Activated CD4-positive, alpha-beta T cell treated with anti-CD3 and anti-CD28 coated beads, Interleukin-2, Interleukin-6, amounts not matched to agents 100 ng/mL and 50 ng/mL, durations not matched to agents 16 hours and 8 hours (primary cell): ENCODE measurements around the gene CSN3.
"Not testable (repeated sequence)": the region's sequence is repeated elsewhere in the genome, so short reads cannot be mapped to it uniquely, and the experiment has no call there.

Experiments
- DNase-seq: peaks from one replicate; pipeline ENCODE4 v3.0.0-alpha.2; 2020

CSN3 gene, protein sequence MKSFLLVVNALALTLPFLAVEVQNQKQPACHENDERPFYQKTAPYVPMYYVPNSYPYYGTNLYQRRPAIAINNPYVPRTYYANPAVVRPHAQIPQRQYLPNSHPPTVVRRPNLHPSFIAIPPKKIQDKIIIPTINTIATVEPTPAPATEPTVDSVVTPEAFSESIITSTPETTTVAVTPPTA

DNA sequence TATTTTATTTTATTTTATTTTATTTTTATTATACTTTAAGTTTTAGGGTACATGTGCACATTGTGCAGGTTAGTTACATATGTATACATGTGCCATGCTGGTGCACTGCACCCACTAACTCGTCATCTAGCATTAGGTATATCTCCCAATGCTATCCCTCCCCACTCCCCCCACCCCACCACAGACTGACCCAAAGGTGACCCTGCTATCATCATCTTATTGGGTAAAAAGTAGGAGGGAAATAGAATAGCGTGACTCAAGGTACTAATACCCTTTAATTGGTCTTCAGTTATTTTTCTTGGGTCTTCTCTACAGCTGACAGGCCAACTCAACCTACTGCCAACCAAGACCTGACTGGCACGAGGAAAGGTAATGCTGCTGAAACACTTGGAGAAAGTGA lies at the start of gene CSN3:
CSN3 (plus strand) TSS at position 301 of the 400 bp plus-strand sequence. CDS start 2,223 bp downstream, outside the sequence.
- not testable (repeated sequence) for DNase-seq

DNA sequence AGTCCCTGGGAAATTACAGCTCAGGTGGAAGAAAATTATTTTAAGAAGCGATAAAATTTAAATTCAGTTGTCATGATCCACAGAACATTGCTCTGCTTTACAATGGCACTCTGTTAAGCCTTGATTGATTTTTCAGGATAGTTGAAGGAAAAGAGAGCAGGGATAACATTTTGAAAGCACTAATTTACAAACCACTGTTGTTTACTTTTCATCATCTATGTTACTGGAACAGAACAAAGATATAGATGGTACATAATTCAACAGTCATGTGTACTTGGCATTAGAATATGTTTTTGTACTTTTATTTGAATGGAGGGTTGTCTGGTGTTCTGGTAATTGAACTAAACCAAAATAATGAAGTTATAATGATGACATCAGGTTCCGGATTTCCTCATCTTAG lies 49.5 kb upstream of the CSN3 start:
- DNase-seq = no peak

DNA sequence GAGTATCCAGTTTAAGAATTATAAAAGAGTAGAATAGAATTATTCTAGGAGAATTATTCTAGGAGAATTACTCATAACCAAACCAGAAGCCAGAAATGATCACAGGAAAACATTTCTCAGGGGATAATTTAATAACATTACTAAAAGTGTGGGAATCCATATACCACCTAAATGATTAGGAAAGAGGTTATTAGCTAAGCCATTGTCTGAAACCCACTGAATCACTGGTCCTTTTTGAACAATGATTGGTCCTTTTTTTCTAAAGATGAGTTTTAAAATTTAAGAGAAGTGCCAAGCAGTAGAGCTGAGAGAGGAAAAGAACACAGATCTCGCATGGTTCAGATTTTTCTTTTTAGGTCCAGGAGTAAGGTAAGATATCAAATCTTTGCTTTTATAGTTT lies 47.0 kb upstream of the CSN3 start, which contains the start of gene ODAM:
ODAM (plus strand) TSS at position 301 of the 400 bp plus-strand sequence. CDS start 819 bp downstream, outside the sequence.
- DNase-seq = no peak

DNA sequence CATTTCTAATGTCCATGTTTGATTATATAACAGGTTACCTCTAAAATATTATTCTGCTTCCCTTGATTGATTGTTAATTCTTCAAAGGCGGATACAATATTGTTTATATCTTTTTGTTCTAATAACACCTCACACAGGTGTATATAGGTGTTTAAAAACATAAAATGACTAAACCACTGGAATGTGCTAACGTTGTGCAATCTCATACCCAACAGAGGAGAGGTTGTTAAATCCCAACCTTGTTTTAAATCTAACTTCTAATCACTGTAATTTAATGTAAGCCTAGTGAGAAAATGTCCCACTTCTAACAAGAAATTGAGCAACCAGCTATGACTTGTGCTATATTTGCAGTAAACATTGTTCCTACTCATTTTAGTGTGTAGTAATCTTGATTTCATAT lies 45.5 kb upstream of the CSN3 start:
- DNase-seq = no peak

DNA sequence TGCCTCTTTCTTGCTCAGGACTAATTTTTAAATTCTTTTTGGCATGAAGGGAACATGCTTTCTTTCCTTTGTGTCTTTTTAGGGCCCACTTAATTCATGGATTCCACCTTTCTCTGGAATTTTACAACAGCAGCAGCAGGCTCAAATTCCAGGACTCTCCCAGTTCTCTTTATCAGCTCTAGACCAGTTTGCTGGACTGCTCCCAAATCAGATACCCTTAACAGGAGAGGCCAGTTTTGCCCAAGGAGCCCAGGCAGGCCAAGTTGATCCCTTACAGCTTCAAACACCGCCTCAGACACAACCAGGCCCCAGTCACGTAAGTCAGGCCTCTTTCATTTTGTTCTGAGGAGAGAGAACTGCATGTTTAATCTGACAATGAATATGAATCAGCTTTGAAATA lies 44.6 kb upstream of the CSN3 start:
- DNase-seq = no peak

DNA sequence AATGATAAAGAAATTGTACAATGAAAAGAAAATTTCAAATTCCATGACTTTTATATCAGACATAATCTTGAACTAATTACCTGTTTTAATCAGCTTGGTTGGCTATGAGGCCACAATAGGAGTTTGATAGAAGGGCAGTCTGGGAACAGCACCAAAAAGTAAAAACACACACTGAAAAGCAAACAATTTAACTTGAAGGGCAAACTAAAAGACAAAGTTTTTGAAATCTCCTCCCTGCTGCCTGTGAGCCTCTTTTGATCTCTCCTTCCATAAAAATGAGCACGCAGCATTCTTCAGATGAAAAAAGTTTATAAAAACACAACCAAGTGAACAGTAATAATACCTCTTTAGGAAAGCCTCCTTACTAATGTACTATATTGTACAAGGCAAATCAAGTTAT lies 38.8 kb upstream of the CSN3 start:
- no peak for DNase-seq

DNA sequence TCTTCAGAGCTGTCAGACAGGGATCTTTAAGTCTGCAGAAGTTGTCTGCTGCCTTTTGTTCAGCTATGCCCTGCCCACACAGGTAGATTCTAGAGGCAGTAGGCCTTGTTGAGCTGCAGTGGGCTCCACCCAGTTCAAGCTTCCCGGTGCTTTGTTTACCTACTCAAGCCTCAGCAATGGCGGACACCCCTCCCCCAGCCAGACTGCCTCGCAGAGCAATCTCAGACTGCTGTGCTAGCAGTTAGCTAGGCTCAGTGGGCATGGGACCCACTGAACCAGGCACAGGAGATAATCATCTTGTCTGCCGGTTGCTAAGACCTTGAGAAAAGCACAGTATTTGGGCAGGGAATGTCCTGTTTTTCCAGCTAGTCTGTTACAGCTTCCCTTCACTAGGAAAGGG lies 29.6 kb upstream of the CSN3 start:
- DNase-seq = not testable (repeated sequence)

DNA sequence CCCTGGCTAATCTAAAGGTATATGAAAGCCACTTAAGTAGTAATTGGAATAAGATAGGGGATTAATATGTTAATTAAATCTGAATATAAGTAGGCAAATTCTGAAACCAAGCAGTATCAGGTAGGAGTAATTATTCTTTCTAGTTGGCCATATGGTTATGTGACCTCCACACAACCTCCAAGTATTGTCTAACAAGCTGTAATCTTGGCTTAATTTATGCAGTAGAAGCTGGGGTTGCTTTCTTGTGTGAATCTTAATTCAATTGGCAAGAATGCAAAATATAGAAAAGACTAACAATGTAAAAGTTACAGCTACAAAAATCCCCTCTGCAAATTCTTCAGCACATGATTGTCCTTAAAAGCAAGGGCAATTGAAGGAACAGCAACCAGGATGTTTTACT lies 26.3 kb upstream of the CSN3 start:
- DNase-seq = not testable (repeated sequence)

DNA sequence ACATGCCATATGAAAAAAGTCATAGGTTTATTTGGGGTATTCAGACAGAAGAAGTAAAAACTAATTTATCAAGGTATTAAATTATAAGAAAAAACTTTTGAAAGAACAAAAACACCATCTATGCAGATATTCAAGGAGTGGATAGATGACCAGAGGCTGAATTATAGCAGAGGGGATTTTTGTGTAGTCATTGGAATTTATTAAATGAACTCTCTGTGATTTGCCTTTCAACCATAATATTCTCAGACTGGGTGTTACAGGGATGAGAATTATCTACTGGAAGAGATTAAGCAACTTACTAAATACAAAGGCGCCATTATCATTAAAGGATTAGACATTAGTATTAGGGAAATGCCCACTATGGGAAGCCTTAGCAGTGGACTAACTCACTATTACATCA lies 25.8 kb upstream of the CSN3 start:
- not testable (repeated sequence) for DNase-seq

DNA sequence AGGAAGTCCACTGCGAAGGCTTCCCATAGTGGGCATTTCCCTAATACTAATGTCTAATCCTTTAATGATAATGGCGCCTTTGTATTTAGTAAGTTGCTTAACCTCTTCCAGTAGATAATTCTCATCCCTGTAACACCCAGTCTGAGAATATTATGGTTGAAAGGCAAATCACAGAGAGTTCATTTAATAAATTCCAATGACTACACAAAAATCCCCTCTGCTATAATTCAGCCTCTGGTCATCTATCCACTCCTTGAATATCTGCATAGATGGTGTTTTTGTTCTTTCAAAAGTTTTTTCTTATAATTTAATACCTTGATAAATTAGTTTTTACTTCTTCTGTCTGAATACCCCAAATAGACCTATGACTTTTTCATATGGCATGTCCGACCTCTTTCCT lies 21.0 kb upstream of the CSN3 start:
- DNase-seq = not testable (repeated sequence)

DNA sequence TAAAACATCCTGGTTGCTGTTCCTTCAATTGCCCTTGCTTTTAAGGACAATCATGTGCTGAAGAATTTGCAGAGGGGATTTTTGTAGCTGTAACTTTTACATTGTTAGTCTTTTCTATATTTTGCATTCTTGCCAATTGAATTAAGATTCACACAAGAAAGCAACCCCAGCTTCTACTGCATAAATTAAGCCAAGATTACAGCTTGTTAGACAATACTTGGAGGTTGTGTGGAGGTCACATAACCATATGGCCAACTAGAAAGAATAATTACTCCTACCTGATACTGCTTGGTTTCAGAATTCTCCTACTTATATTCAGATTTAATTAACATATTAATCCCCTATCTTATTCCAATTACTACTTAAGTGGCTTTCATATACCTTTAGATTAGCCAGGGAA lies 20.6 kb upstream of the CSN3 start:
- not testable (repeated sequence) for DNase-seq

DNA sequence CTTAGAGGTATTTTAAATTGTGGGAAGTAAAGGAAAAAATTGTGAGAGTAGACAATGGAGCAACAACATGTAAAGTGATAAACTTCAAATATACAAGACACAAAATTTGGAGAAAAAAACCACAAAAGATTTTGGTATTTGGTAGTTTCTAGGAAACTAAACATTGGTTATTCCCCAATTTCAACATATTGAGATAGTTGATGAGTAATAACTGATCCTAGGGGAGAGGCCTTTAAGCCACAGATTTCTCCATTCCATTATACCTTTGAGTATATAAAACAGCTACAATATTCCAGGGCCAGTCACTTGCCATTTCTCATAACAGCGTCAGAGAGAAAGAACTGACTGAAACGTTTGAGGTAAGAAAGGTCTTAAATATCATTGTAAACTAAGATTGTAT lies 16.6 kb upstream of the CSN3 start, which contains the start of gene FDCSP:
FDCSP (plus strand) TSS at position 301 of the 400 bp plus-strand sequence. CDS start 5,071 bp downstream, outside the sequence.
- DNase-seq = no peak

DNA sequence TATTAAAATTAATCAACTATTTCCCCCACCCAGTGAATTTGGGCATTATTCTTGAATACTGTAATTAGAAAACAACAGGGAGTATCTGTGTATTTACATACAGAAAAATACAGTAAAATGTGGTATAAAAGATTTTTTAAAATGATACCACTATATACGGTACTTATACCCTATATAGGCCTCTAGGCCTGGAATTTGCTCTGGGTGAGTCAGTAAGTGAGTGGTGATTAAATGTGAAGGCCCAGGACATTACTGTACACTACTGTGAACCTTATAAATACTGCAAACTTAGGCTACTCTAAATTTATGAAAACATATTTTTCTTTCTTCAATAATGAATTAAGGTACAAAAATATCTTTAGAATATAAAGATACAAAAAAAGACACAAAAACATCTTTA lies 6.3 kb upstream of the CSN3 start:
- no peak for DNase-seq

DNA sequence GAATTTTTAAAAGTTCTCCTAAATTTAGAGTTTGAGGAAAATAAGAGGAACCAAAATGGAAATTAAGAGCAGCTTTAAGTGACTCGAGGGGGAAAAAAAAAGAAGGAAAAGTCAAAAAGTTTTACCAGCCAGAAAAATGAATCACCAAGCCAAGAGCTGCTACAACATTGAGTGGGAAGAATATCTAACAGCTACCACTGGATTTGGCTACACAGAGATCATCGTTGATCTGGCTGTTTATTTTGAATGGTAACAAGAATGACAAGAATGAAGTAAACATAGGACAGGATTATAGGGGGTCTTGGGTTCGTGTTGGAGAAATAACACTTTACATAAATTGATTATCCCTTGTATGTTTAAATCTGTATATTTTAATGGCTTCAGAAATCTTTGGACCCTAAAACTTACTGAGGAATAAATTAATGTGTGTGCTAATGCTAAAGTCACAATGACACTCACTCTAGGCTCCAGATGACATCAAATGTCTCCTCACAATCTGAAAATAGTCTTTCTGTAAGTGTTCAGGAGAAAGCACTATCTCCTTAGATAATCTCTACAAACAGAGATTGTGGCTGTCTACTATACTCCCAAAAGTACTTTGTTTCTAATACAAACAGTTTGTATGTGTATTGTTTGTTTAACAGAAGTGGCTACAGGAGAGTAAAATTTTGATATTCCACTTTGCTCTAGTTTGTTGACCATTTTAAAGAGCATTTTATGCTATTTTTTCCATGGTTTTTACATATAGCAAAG lies 3.1 kb upstream of the CSN3 start:
- no peak for DNase-seq

DNA sequence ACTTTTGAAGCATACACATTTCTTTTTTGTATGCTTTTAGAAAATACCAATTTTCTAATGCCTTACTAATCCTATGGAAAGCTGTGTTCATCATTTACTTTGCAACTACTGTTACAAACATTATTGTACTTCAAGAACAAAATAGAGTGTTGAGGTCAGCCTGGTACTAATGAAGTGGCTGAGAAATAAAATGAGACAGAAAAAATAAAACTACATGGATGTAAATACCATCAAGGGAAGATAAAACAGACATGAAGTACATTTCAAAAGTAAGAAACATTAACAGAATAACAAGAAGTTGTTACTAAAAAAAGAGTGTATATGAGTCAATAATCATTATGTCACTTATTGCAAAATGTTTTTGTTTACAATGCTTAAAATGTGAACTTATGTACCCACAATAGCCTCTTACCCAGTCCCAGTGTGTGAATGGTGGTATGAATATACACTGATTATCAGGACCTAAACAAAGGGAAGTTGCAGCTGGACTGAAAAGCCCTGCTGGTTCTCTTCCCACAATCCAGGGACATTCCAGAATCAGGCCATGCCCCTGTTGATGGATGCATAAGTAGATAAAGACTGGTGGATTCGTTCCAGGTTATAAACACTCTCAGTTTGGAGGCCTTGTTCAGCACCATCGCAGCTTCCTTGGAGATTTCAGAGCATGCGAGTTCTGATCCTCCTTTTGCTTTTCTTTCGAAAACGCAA lies 2.4 kb upstream of the CSN3 start:
- DNase-seq = no peak

DNA sequence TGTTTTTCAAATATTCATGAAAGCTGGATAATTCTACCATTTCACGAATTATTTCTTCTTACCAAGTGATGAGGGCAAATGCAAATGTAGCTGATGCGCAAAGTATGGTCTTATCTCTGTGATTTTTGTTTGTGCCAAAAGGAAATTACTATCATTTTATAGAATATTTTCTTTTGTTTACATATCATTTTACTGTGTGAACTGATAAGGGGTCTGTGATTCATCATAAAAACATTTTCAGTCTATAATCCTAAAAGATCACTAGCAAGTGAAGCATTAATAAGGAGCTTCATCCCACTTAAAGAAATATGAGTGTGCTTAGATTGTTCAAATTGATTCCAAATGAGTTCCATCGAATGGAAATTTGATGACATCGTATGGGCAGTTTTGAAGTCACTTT lies 694 bp downstream of the CSN3 start:
- DNase-seq = no peak

DNA sequence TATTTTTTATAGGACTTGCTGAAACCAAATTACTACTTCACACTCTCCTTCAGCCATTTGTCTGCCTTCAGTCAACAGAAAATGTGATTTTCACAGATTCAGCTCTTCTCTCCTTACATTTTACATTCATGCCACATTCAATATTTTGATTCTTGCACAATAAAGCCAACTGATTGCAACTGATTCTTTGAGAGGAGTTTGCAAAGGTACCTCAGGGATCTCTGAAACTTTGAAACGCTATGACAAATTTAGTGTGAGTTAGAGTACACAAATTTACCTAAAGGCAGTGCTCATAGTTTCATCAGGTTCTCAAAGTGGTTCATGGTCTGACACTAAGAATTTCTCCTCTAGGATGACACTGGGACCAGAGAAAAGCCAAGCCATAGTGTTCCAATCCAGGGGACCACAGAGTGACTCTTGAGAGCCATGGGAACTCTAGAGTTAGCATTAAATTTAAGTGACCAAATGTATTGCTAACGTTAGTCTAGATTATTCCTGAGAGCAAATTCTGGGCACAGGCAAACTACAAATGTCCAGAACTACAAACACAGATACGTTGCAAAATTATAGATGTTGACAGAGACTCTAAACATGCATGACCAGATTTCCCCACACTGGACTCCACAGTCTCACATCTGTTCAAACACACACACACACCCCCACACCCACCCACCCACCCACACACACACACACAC lies 9.0 kb downstream of the CSN3 start:
- no peak for DNase-seq

DNA sequence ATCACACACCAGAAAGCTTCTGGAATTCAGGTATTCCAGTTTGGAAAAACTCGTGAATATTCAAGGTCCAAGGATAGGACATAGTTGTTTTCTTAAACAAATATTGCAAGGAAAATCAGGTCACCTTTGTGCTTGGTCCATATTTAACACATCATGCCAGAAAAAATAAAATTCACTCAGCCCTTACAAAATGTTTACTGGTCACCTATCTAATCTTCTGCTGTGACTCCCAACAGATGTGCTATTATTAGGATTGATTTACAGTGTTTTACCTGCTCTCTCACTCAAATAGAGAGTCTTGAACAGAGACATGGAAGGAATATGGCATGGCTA lies 9.5 kb downstream of the CSN3 start:
- no peak for DNase-seq

DNA sequence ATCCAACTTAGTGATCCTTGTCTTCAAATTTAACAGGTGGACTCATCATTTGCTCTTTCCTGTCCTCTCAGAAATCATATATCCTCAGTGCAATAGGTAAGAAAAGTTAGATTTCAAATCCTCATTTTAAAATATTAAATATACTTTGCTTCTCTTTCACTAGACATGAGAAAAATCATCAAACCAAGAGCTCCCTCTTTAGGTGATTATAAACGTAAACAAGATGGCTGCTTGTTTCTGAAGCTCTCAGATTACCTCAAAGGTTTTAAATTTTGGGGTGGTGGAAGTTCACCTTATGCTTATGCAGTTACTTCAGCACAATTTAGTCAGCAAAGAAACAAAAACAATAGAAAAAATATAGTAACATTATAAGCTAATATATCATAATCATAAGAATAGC lies 27.3 kb downstream of the CSN3 start:
- no peak for DNase-seq

DNA sequence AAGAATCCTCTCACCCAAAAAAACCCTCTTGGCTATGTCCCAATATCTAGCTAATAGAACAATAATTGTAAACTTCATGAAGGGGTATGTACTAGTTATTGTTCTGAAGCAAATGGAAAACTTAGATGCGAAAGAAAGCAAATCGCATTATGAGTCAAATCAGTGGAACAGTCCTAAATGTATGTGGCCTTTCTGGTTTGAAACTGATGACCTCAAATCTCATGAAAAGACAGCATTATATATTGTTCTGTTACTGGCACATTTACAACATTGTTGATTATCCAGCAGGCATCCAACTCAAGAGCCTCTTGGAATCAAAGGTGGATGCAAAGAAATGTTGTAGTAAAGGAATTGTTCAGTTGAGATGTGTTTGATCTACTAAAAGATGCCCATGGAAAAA lies 34.7 kb downstream of the CSN3 start:
- DNase-seq = no peak

DNA sequence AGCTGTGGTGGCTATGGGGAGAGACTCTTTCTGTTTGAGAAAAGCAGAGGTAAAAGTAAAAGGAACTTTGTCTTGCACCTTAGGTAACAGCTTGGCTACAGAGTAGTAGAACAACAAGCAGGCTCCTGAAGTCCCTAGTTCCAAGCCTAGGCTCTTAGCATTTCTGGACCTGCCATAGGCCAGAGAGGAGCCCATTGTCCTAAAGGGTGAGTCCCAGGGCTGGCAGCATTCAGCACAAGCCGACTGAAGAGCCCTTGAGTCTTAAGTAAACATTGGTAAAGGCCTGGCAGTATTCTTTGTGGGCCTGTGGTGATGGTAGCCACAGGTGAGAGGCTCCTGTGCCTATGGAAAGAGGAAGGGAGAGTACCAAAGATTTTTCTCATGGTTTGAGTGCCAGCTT lies 38.2 kb downstream of the CSN3 start:
- DNase-seq = no peak

DNA sequence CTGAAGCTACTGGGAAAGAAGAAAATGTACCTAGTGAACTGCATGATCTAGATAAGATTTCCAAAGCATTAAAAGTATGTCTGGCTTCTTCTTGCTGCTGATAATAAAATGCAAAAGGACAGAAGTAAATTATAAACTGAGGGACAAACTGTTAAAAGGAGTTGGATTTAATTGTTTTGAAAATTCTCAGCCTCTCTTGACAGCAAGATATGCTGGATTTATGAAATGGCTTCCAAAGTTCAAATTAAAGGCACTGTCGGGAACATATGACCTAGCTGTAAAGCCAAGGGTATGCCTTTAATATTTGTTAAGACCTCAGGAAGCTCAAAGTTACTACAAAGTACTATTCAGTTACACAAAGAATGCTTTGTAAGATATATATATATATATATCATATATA lies 46.3 kb downstream of the CSN3 start:
- no peak for DNase-seq

DNA sequence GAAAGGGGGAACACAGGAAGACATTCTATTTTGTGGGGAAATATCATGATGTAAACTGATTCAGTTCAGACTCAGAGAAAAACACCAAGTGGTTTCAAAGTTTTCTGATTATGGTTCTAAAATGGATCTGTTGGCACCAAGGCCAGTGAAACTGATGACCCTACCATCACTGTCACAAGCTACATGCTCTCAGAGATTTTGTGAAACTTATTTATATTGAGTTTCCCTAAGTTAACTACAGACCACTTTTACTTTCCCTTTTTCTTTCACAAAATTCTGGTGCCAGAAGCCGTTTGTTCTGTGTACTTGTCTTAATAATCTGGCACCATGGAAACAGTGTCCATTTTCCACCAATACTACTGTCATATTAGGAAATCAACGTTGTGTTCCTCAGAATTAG lies 48.9 kb downstream of the CSN3 start:
- no peak for DNase-seq
